Hepatocyte (in vitro differentiated cells): ENCODE data around the gene DMD. TPM values are rescaled to one million over a fixed set of nuclear protein-coding genes. Genes with fewer than 3 reads are reported as not detected.

Source experiments
- DNase-seq: peaks from one replicate; pipeline ENCODE4 v3.0.0-alpha.2; 2016; ENCODE audit warnings: low spot score
- H2AFZ ChIP-seq: fragments of 200-600 bp; sonication (generic); 2 replicates; pipeline ENCODE4 v1.6.0; 2016; ENCODE audit warnings: antibody characterized with exemption, mild to moderate bottlenecking
- H3K27ac ChIP-seq: fragments of 200-600 bp; sonication (generic); 2 replicates; pipeline ENCODE4 v1.5.1; 2016; ENCODE audit warnings: mild to moderate bottlenecking
- H3K27me3 ChIP-seq: fragments of 200-600 bp; sonication (generic); 2 replicates; pipeline ENCODE4 v1.6.1; 2016
- H3K36me3 ChIP-seq: fragments of 200-600 bp; sonication (generic); replicated peaks from 2 replicates; pipeline ENCODE4 v1.5.1; 2016; ENCODE audit warnings: low read depth; ENCODE audit not compliant: insufficient read depth
- H3K4me1 ChIP-seq: fragments of 200-600 bp; sonication (generic); 2 replicates; pipeline ENCODE4 v1.5.1; 2016; ENCODE audit warnings: mild to moderate bottlenecking, moderate library complexity; ENCODE audit not compliant: insufficient read depth
- H3K4me2 ChIP-seq: fragments of 200-600 bp; sonication (generic); 2 replicates; pipeline ENCODE4 v1.6.0; 2016
- H3K4me3 ChIP-seq: fragments of 200-600 bp; sonication (generic); 2 replicates; pipeline ENCODE4 v1.5.1; 2016; ENCODE audit warnings: mild to moderate bottlenecking
- H3K79me2 ChIP-seq: fragments of 200-600 bp; sonication (generic); 2 replicates; pipeline ENCODE4 v1.6.0; 2017; ENCODE audit warnings: mild to moderate bottlenecking
- H3K9me2 ChIP-seq: fragments of 200-600 bp; sonication (generic); replicated peaks from 2 replicates; pipeline ENCODE4 v1.6.0; 2017; ENCODE audit warnings: mild to moderate bottlenecking; ENCODE audit not compliant: insufficient read depth
- H3K9me3 ChIP-seq: fragments of 200-600 bp; sonication (generic); 2 replicates; pipeline ENCODE4 v1.5.1; 2016; ENCODE audit warnings: low read depth, mild to moderate bottlenecking
- H4K20me1 ChIP-seq: fragments of 200-600 bp; sonication (generic); 2 replicates; pipeline ENCODE4 v1.6.0; 2016; ENCODE audit warnings: mild to moderate bottlenecking; ENCODE audit not compliant: insufficient read depth, poor library complexity, severe bottlenecking
- CTCF ChIP-seq: fragments of 200-600 bp; sonication (generic); IDR thresholded peaks from 2 replicates; pipeline ENCODE4 v1.5.1; 2016; ENCODE audit warnings: antibody characterized with exemption, mild to moderate bottlenecking; ENCODE audit not compliant: poor library complexity
- EZH2 ChIP-seq: fragments of 200-600 bp; sonication (generic); IDR thresholded peaks from 2 replicates; pipeline ENCODE4 v1.6.1; 2016; ENCODE audit warnings: antibody characterized with exemption, mild to moderate bottlenecking, borderline replicate concordance
- EZH2phosphoT487 ChIP-seq: fragments of 200-600 bp; sonication (generic); IDR thresholded peaks from one replicate; pipeline ENCODE4 v1.6.1; 2018; ENCODE audit warnings: antibody characterized with exemption, mild to moderate bottlenecking, low read depth, moderate library complexity; ENCODE audit not compliant: unreplicated experiment, severe bottlenecking
- WGBS: methylation state at CpG from one replicate; pipeline ENCODE4 v1.1.6; 2016; ENCODE audit warnings: low lambda C conversion rate; ENCODE audit errors: missing lambda C conversion rate; 5-methylcytosine and 5-hydroxymethylcytosine counted together
- polyA plus RNA-seq: library from polyadenylated mRNA; unstranded; fragments of >200 nt; fragmentation: Nextera tagmentation; extraction: Ambion mirVana; gene quantifications from 2 replicates; pipeline ENCODE4 v1.2.1, GENCODE V29; 2016
- total RNA-seq: library from RNA; depleted of rRNA; stranded (reverse); fragments of >200 nt; gene quantifications from 2 replicates; pipeline ENCODE4 v1.2.3, GENCODE V29; 2014

Gene DMD
- total and polyA plus RNA-seq, 2 experiments from 2014 or later = 14.2 to 27.8 TPM

- no peak for TF ChIP-seq CTCF
- no peak for TF ChIP-seq EZH2
- Histone ChIP-seq H4K20me1 (no peaks in the 10 kb centered on the region), H3K9me2 (no peaks in the 10 kb centered on the region), H3K4me1 (no peaks in the 10 kb centered on the region), H3K79me2 (no peaks in the 10 kb centered on the region), H3K4me2 (no peak overlapping the region), H3K9me3 (no peaks in the 10 kb centered on the region), H3K27ac (no peak overlapping the region), H2AFZ (no peak overlapping the region), H3K36me3 (no peaks in the 10 kb centered on the region), H3K27me3 (no peaks in the 10 kb centered on the region), H3K4me3 (no peak overlapping the region)
- 73% methylated on average over 5 of the region's 5 CpGs for WGBS
- DNase-seq = no peak
Measured at GRCh38 chrX:32176510-32176909, 1034.8 kb downstream of the DMD start.

GRCh38 chrX:32170481-32170880, 1040.9 kb downstream of the DMD start:
- Histone ChIP-seq H3K9me3 (no peaks in the 10 kb centered on the region), H3K4me2 (no peak overlapping the region), H3K4me1 (no peaks in the 10 kb centered on the region), H3K79me2 (no peaks in the 10 kb centered on the region), H3K4me3 (no peak overlapping the region), H3K27me3 (no peaks in the 10 kb centered on the region), H4K20me1 (no peaks in the 10 kb centered on the region), H3K36me3 (no peaks in the 10 kb centered on the region), H3K9me2 (no peaks in the 10 kb centered on the region), H2AFZ (no peak overlapping the region), H3K27ac (no peak overlapping the region)
- WGBS = 75% methylated on average over 3 of the region's 3 CpGs
- TF ChIP-seq EZH2 (no peak), EZH2phosphoT487 (no peak), CTCF (no peak)
- DNase-seq = no peak

- Histone ChIP-seq H3K36me3 (no peaks in the 10 kb centered on the region), H3K9me3 (no peaks in the 10 kb centered on the region), H3K27ac (no peak overlapping the region), H3K4me2 (no peak overlapping the region), H3K79me2 (no peaks in the 10 kb centered on the region), H4K20me1 (no peaks in the 10 kb centered on the region), H3K4me1 (no peaks in the 10 kb centered on the region), H3K4me3 (no peak overlapping the region), H3K27me3 (no peaks in the 10 kb centered on the region), H3K9me2 (no peaks in the 10 kb centered on the region), H2AFZ (no peak overlapping the region)
- TF ChIP-seq CTCF (no peak), EZH2 (no peak), EZH2phosphoT487 (no peak)
- DNase-seq = no peak
- WGBS = 43% methylated on average over 5 of the region's 5 CpGs
Measured at GRCh38 chrX:32155044-32155638, 1056.2 kb downstream of the DMD start.

- Histone ChIP-seq H4K20me1 (no peaks in the 10 kb centered on the region), H3K36me3 (no peaks in the 10 kb centered on the region), H3K4me1 (no peaks in the 10 kb centered on the region), H3K4me2 (no peak overlapping the region), H3K9me2 (no peaks in the 10 kb centered on the region), H2AFZ (no peak overlapping the region), H3K4me3 (no peak overlapping the region), H3K27me3 (no peaks in the 10 kb centered on the region), H3K9me3 (no peaks in the 10 kb centered on the region), H3K79me2 (no peaks in the 10 kb centered on the region), H3K27ac (no peak overlapping the region)
- no peak for DNase-seq
- 72% methylated on average over 4 of the region's 4 CpGs for WGBS
- TF ChIP-seq EZH2phosphoT487 = no peak
- TF ChIP-seq CTCF = no peak
- TF ChIP-seq EZH2 = no peak
Measured at GRCh38 chrX:32153585-32153984, 1057.8 kb downstream of the DMD start.
